Right atrium auricular region (tissue), 2 donors: ENCODE data around the gene GABPB1. TPM values are rescaled to one million over a fixed set of nuclear protein-coding genes. Genes with fewer than 3 reads are reported as not detected.

ENCODE experiments used
- DNase-seq: peaks from one replicate; pipeline ENCODE4 v3.0.0-alpha.2; 2019; ENCODE audit warnings: low spot score
- H3K27ac ChIP-seq, 2 donors: fragments of 200-600 bp; sonication (generic); 1 replicate in 1 of 2; 2 replicates in 1 of 2; pipeline ENCODE4 v1.5.1; 2016 to 2019
- H3K27me3 ChIP-seq, 2 donors: fragments of 200-600 bp; sonication (generic); one replicate each; pipeline versions ENCODE4 v1.5.1 to v1.6.0; 2017 to 2019
- H3K36me3 ChIP-seq: fragments of 200-600 bp; sonication (generic); one replicate; pipeline ENCODE4 v1.5.1; 2016
- H3K4me1 ChIP-seq, 2 donors: fragments of 200-600 bp; sonication (generic); one replicate each; pipeline versions ENCODE4 v1.5.1 to v1.6.0; 2017 to 2019
- H3K4me3 ChIP-seq, 2 donors: fragments of 200-600 bp; sonication (generic); 1 replicate in 1 of 2; 2 replicates in 1 of 2; pipeline ENCODE4 v1.5.1; 2017 to 2019; ENCODE audit warnings: mild to moderate bottlenecking in 1 of 2, moderate library complexity in 1 of 2
- H3K9me3 ChIP-seq, 2 donors: fragments of 200-600 bp; sonication (generic); one replicate each; pipeline ENCODE4 v1.5.1; 2019
- total RNA-seq, 2 donors: library from RNA; depleted of rRNA; stranded (reverse); fragments of >200 nt; gene quantifications; one replicate each; pipeline ENCODE4 v1.1.0, GENCODE V29; 2016
- TF ChIP-seq, protein P1 (sequence below), 2 donors: fragments of 200-600 bp; sonication (generic); IDR thresholded peaks; one replicate each; pipeline ENCODE4 v1.5.1; 2019; ENCODE audit warnings: antibody characterized with exemption in 2 of 2

Gene GABPB1
- total RNA-seq, 2 donors from 2014 or later = 11.5 to 13.9 TPM

- no peak overlapping the region for H3K27ac ChIP-seq
- no peaks in the 10 kb centered on the region for H3K36me3 ChIP-seq
Measured at GRCh38 chr15:50246631-50247030, 108.4 kb downstream of the GABPB1 start.

DNA sequence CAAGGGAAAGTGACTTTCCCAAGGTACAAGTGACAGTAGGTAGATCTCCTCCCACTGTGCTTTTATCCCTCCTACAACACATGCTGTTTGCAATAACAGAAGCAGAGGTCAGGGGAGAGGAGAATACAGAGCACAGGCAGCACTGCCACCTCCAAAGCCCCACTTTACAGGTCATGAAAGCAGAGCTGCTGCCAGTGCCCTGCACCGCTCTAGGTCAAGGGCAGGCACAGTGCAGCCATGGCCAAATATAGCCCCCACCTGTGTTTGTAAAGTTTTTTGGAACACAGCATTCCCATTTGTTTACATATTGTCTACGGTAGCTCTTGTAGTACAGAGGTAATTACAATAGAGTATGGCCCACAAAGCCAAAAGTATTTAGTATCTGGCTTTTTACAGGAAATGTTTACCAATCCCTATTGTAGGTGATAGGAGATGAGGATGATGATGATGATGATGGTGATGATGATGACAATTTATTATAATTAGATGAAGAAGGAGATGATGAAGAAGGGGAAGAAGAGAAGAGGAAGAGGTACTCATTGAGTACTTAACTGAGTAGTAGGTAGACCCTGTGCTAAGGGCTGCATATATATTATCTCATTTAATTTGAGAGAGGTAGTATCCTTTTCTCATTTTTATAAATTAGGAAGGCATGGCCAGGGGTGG, 109.9 kb downstream of the GABPB1 start:
- H3K27me3 ChIP-seq = no peaks in the 10 kb centered on the region
- H3K27ac ChIP-seq = no peak overlapping the region
- TF ChIP-seq, protein P1, sequence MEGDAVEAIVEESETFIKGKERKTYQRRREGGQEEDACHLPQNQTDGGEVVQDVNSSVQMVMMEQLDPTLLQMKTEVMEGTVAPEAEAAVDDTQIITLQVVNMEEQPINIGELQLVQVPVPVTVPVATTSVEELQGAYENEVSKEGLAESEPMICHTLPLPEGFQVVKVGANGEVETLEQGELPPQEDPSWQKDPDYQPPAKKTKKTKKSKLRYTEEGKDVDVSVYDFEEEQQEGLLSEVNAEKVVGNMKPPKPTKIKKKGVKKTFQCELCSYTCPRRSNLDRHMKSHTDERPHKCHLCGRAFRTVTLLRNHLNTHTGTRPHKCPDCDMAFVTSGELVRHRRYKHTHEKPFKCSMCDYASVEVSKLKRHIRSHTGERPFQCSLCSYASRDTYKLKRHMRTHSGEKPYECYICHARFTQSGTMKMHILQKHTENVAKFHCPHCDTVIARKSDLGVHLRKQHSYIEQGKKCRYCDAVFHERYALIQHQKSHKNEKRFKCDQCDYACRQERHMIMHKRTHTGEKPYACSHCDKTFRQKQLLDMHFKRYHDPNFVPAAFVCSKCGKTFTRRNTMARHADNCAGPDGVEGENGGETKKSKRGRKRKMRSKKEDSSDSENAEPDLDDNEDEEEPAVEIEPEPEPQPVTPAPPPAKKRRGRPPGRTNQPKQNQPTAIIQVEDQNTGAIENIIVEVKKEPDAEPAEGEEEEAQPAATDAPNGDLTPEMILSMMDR (IDR thresholded peaks at IDR 0.05) = no peak
- no peak for DNase-seq
- H3K9me3 ChIP-seq = no peaks in the 10 kb centered on the region
- no peaks in the 10 kb centered on the region for H3K4me1 ChIP-seq
- no peaks in the 10 kb centered on the region for H3K36me3 ChIP-seq
- no peak overlapping the region for H3K4me3 ChIP-seq

More at GRCh38 chr15:50246631-50247030, 108.4 kb downstream of the GABPB1 start:
- Histone ChIP-seq H3K4me1 (peaks cover 0 to 8% of the 10 kb centered on the region in 2 donors), H3K4me3 (no peak overlapping the region), H3K9me3 (no peaks in the 10 kb centered on the region), H3K27me3 (no peaks in the 10 kb centered on the region)
- TF ChIP-seq, protein P1 (IDR thresholded peaks at IDR 0.05) = no peak
- DNase-seq = no peak

GRCh38 chr15:50244153-50244552, 110.8 kb downstream of the GABPB1 start:
- Histone ChIP-seq H3K4me3 (no peak overlapping the region), H3K4me1 (no peaks in the 10 kb centered on the region), H3K27me3 (no peaks in the 10 kb centered on the region), H3K9me3 (no peaks in the 10 kb centered on the region), H3K27ac (no peak overlapping the region), H3K36me3 (no peaks in the 10 kb centered on the region)
- TF ChIP-seq, protein P1 (IDR thresholded peaks at IDR 0.05) = no peak
- DNase-seq = no peak

DNA sequence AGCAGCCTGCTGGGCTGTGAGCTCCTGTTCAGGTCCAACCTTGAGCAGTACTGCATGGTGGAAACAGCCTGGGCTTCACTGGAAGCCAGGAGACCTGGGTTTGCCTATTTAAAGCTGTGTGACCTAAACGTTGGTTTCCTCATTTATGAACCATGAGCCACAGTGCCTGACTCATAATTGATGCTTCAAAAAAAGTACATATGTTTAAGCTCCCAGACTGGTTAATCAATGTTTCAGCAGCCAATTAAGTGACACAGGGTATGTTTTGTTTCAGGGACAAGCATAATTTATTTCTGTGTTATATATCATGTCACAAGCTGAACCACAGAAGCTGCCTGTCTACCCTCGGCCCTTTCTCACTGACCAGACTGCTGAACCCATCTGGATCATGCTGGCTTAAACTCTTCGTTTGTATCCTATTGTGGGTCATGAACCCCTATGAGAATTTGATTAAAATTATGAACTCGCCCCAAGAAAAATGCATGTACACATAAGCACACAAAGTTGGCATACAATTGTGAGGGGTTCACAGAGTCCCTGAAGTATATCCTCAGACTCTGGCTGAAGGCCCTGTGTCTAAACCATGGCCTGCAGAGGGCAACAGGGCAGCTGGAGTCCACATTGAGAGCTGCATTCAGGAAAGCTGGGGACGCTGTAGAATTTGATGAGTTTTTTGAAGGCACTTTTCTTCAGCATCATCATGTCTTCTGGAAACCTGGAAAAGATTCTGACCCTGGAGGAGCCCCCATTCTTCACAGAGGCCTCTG, 113.1 kb downstream of the GABPB1 start:
- no peaks in the 10 kb centered on the region for H3K36me3 ChIP-seq
- H3K9me3 ChIP-seq = no peaks in the 10 kb centered on the region
- DNase-seq = no peak
- no peaks in the 10 kb centered on the region for H3K4me1 ChIP-seq
- H3K27ac ChIP-seq = no peak overlapping the region
- H3K4me3 ChIP-seq = no peak overlapping the region
- TF ChIP-seq, protein P1 (IDR thresholded peaks at IDR 0.05) = no peak
- no peaks in the 10 kb centered on the region for H3K27me3 ChIP-seq

DNA sequence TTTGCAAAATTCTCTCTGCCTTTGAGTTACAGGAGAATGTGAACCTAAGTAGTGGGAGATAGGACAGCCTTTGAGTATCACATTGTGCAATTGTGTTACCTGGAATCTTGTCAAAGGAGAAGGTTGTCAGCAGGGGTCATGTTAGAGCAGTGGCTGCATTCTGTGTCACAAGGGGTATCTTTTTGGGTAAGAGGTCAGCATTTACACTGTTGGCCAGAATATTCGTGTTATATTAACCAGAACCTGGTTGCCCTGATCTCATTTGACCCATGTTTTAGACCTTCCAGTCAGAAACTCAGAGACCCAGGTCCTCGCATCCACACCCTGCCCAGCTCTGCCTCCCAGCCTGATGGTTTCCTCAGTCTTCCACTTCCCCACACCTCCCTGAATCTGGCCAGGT, 116.7 kb downstream of the GABPB1 start:
- Histone ChIP-seq H3K27me3 (no peaks in the 10 kb centered on the region), H3K36me3 (no peaks in the 10 kb centered on the region), H3K4me3 (no peak overlapping the region), H3K27ac (no peak overlapping the region), H3K4me1 (no peaks in the 10 kb centered on the region), H3K9me3 (no peaks in the 10 kb centered on the region)
- no peak for DNase-seq
- TF ChIP-seq, protein P1 (IDR thresholded peaks at IDR 0.05) = no peak
